IMR-90 (cell line): ENCODE results near the gene GALNT17. TPM values are rescaled to one million over a fixed set of nuclear protein-coding genes. Genes with fewer than 3 reads are reported as not detected.

ENCODE experiments used
- ATAC-seq: fragments of 200-7000 bp; cut with Tn5 transposase; 2 replicates; pipeline ENCODE4 v1.9.1; 2020; ENCODE audit warnings: low read depth, mild to moderate bottlenecking, moderate library complexity
- BruUV-seq: library from RNA; stranded (reverse); fragments of 400-500 nt; replicated peaks from 2 replicates; lab custom pipeline; 2021; lab: Mats Ljungman, UMichigan
- CTCF ChIA-PET: fragments of 300-600 bp; formaldehyde crosslinking; extraction: SDS; loops from one replicate; lab custom pipeline; 2021; ENCODE audit warnings: antibody characterized with exemption; lab: Yijun Ruan, JAX
- POLR2A ChIA-PET: fragments of 300-600 bp; sonication (Branson Sonifier 250); formaldehyde crosslinking; loops from one replicate; lab custom pipeline; 2022; ENCODE audit warnings: antibody characterized with exemption; ENCODE audit not compliant: unreplicated experiment; lab: Charles Lee
- DNase-seq: peaks from one replicate; pipeline ENCODE4 v3.0.0; 2013
- H2AFZ ChIP-seq: replicated peaks from 2 replicates; pipeline ENCODE3; 2013; ENCODE audit warnings: low read length, mild to moderate bottlenecking; ENCODE audit not compliant: poor library complexity
- H2AK5ac ChIP-seq: 2 replicates; pipeline ENCODE4 v1.6.1; 2013; ENCODE audit warnings: low read depth, low read length, inconsistent platforms
- H2AK9ac ChIP-seq: replicated peaks from 2 replicates; pipeline ENCODE3; 2013; ENCODE audit warnings: mild to moderate bottlenecking, low read depth, low read length, moderate library complexity; ENCODE audit not compliant: poor library complexity
- H2BK120ac ChIP-seq: 2 replicates; pipeline ENCODE4 v1.6.1; 2013; ENCODE audit warnings: low read depth, low read length, inconsistent platforms
- H2BK15ac ChIP-seq: 3 replicates; pipeline ENCODE4 v1.6.1; 2013; ENCODE audit warnings: low read depth, low read length, inconsistent platforms
- H2BK20ac ChIP-seq: 2 replicates; pipeline ENCODE4 v1.6.1; 2013; ENCODE audit warnings: low read depth, mild to moderate bottlenecking, inconsistent platforms, low read length, moderate library complexity
- H2BK5ac ChIP-seq: 2 replicates; pipeline ENCODE4 v1.6.1; 2013; ENCODE audit warnings: mild to moderate bottlenecking, low read depth, low read length, inconsistent platforms; ENCODE audit not compliant: poor library complexity, severe bottlenecking
- H3K14ac ChIP-seq: replicated peaks from 2 replicates; pipeline ENCODE4 v1.6.1; 2013; ENCODE audit warnings: low read depth, low read length, inconsistent platforms
- H3K18ac ChIP-seq: 2 replicates; pipeline ENCODE4 v1.6.1; 2013; ENCODE audit warnings: low read depth, low read length, control low read depth
- H3K23ac ChIP-seq: 2 replicates; pipeline ENCODE4 v1.6.1; 2013; ENCODE audit warnings: low read depth, low read length, inconsistent platforms
- H3K27ac ChIP-seq: 2 replicates; pipeline ENCODE4 v1.5.1; 2013; ENCODE audit warnings: mild to moderate bottlenecking, control low read depth, low read length; ENCODE audit not compliant: insufficient read depth
- H3K27me3 ChIP-seq: 2 replicates; pipeline ENCODE4 v1.6.1; 2013; ENCODE audit warnings: low read length; ENCODE audit not compliant: control insufficient read depth, insufficient read depth
- H3K36me3 ChIP-seq: 2 replicates; pipeline ENCODE4 v1.6.1; 2013; ENCODE audit warnings: low read length, mixed read lengths; ENCODE audit not compliant: control insufficient read depth, insufficient read depth
- H3K4ac ChIP-seq: 2 replicates; pipeline ENCODE4 v1.6.1; 2013; ENCODE audit warnings: low read depth, low read length, inconsistent platforms
- H3K4me1 ChIP-seq: 2 replicates; pipeline ENCODE4 v1.6.1; 2013; ENCODE audit warnings: low read length, mixed read lengths; ENCODE audit not compliant: control insufficient read depth, insufficient read depth
- H3K4me2 ChIP-seq: 2 replicates; pipeline ENCODE4 v1.6.1; 2013; ENCODE audit warnings: low read depth, mild to moderate bottlenecking, control low read depth, low read length, moderate library complexity
- H3K4me3 ChIP-seq: 2 replicates; pipeline ENCODE4 v1.5.1; 2013; ENCODE audit warnings: low read depth, mild to moderate bottlenecking, control low read depth, low read length, moderate library complexity; ENCODE audit not compliant: insufficient read depth
- H3K56ac ChIP-seq: 2 replicates; pipeline ENCODE4 v1.6.1; 2013; ENCODE audit warnings: low read length, inconsistent platforms; ENCODE audit not compliant: insufficient read depth; ENCODE audit errors: extremely low read depth
- H3K79me1 ChIP-seq, 2 experiments: 2 replicates each; pipeline ENCODE4 v1.6.1; 2013; ENCODE audit warnings: low read length in 2 of 2, inconsistent platforms in 1 of 2, low read depth in 1 of 2
- H3K9ac ChIP-seq: 2 replicates; pipeline ENCODE4 v1.6.1; 2013; ENCODE audit warnings: low read depth, low read length, control low read depth
- H3K9me1 ChIP-seq: 2 replicates; pipeline ENCODE4 v1.6.1; 2013; ENCODE audit warnings: low read length, inconsistent platforms; ENCODE audit not compliant: insufficient read depth
- H3K9me3 ChIP-seq: 2 replicates; pipeline ENCODE4 v1.6.1; 2013; ENCODE audit warnings: low read length; ENCODE audit not compliant: control insufficient read depth, insufficient read depth
- H4K20me1 ChIP-seq: 2 replicates; pipeline ENCODE4 v1.6.1; 2013; ENCODE audit warnings: low read length, inconsistent platforms; ENCODE audit not compliant: insufficient read depth
- H4K5ac ChIP-seq: 2 replicates; pipeline ENCODE4 v1.6.1; 2013; ENCODE audit warnings: mild to moderate bottlenecking, low read depth, low read length, control low read depth
- H4K8ac ChIP-seq, 2 experiments: 2 replicates each; pipeline ENCODE4 v1.6.1; 2013; ENCODE audit warnings: low read depth in 2 of 2, low read length in 2 of 2, control low read depth in 1 of 2, inconsistent platforms in 1 of 2
- H4K91ac ChIP-seq: 2 replicates; pipeline ENCODE4 v1.6.1; 2013; ENCODE audit warnings: low read depth, low read length, inconsistent platforms; ENCODE audit not compliant: insufficient read depth
- BHLHE40 ChIP-seq: fragments of 150-350 bp; IDR thresholded peaks from 2 replicates; pipeline ENCODE4 v1.6.1; 2016; ENCODE audit warnings: mild to moderate bottlenecking, low read depth, low read length
- CEBPB ChIP-seq: IDR thresholded peaks from 2 replicates; pipeline ENCODE4 v1.6.1; 2012; ENCODE audit warnings: low read depth, low read length, improper control_type of control experiment
- CHD1 ChIP-seq: IDR thresholded peaks from 2 replicates; pipeline ENCODE4 v1.6.1; 2012; ENCODE audit warnings: low read depth, low read length, improper control_type of control experiment
- FOS ChIP-seq: fragments of 150-350 bp; IDR thresholded peaks from 2 replicates; pipeline ENCODE4 v1.6.1; 2016; ENCODE audit warnings: low read depth, low read length
- MAFK ChIP-seq: IDR thresholded peaks from 2 replicates; pipeline ENCODE4 v1.6.1; 2012; ENCODE audit warnings: low read depth, low read length, improper control_type of control experiment
- MAZ ChIP-seq: IDR thresholded peaks from 2 replicates; pipeline ENCODE4 v1.6.1; 2012; ENCODE audit warnings: low read depth, mild to moderate bottlenecking, low read length, improper control_type of control experiment, moderate library complexity, borderline replicate concordance
- MXI1 ChIP-seq: IDR thresholded peaks from 2 replicates; pipeline ENCODE4 v1.6.1; 2012; ENCODE audit warnings: low read depth, mild to moderate bottlenecking, low read length, moderate library complexity, borderline replicate concordance
- NFE2L2 ChIP-seq: fragments of 150-350 bp; IDR thresholded peaks from 2 replicates; pipeline ENCODE4 v1.6.1; 2016; ENCODE audit warnings: low read depth, mild to moderate bottlenecking, low read length
- POLR2A ChIP-seq: IDR thresholded peaks from 2 replicates; pipeline ENCODE4 v1.6.1; 2012; ENCODE audit warnings: mild to moderate bottlenecking, low read depth, low read length
- RAD21 ChIP-seq: IDR thresholded peaks from 2 replicates; pipeline ENCODE4 v1.6.1; 2012; ENCODE audit warnings: low read length, improper control_type of control experiment
- RCOR1 ChIP-seq: IDR thresholded peaks from 2 replicates; pipeline ENCODE4 v1.6.1; 2012; ENCODE audit warnings: mild to moderate bottlenecking, low read length, improper control_type of control experiment; ENCODE audit not compliant: insufficient replicate concordance
- RFX5 ChIP-seq: IDR thresholded peaks from 2 replicates; pipeline ENCODE4 v1.8.0; 2012; ENCODE audit warnings: low read depth, mild to moderate bottlenecking, low read length, moderate library complexity
- SMC3 ChIP-seq: fragments of 150-350 bp; IDR thresholded peaks from 2 replicates; pipeline ENCODE4 v1.6.1; 2016; ENCODE audit warnings: low read depth, mild to moderate bottlenecking, antibody characterized with exemption, low read length, moderate library complexity
- WGBS, 2 experiments: methylation state at CpG; one replicate each; pipeline versions ENCODE4 v1.1.5 to v1.1.7; 2013; ENCODE audit warnings: missing lambda C conversion rate in 2 of 2; ENCODE audit not compliant: insufficient read length in 1 of 2; ENCODE audit errors: extremely low coverage in 2 of 2; 5-methylcytosine and 5-hydroxymethylcytosine counted together
- dilution Hi-C: fragments of 300-500 bp; cut with HindIII; formaldehyde crosslinking; loops from one replicate; pipeline ENCODE4 v1.14.3; 2018; ENCODE audit warnings: low sequenced_read_pairs; ENCODE audit not compliant: unreplicated experiment
- in situ Hi-C: fragments of 300-500 bp; cut with MboI; formaldehyde crosslinking; loops from 3 replicates; pipeline ENCODE4 v1.14.3; 2019; ENCODE audit warnings: low sequenced_read_pairs, inconsistent platforms, mixed read lengths
- intact Hi-C: fragments of 100-400 bp; cut with micrococcal nuclease; formaldehyde crosslinking; loops from 2 replicates; pipeline ENCODE4 v1.10.0; 2022
- polyA plus RNA-seq, 3 experiments: library from polyadenylated mRNA; depleted of rRNA; stranded (reverse); fragments of >200 nt; gene quantifications; 2 replicates each; pipeline ENCODE4 v1.2.3, GENCODE V29; 2012; ENCODE audit warnings: low replicate concordance in 1 of 3
- total RNA-seq: library from RNA; depleted of rRNA; stranded (reverse); fragments of >200 nt; gene quantifications from 2 replicates; pipeline ENCODE4 v1.2.3, GENCODE V29; 2012
- TF ChIP-seq, protein P1 (sequence below): fragments of 150-350 bp; IDR thresholded peaks from 2 replicates; pipeline ENCODE4 v1.6.1; 2017; ENCODE audit warnings: mild to moderate bottlenecking, antibody characterized with exemption, low read length, low read depth
- TF ChIP-seq, protein P2 (sequence below): fragments of 150-350 bp; IDR thresholded peaks from 2 replicates; pipeline ENCODE4 v1.6.1; 2016; ENCODE audit warnings: low read depth, mild to moderate bottlenecking, low read length, moderate library complexity, borderline replicate concordance
- TF ChIP-seq, protein P3 (sequence below): conservative IDR thresholded peaks from 2 replicates; pipeline ENCODE4 v1.5.1; 2012; ENCODE audit warnings: mild to moderate bottlenecking, low read depth, low read length, improper control_type of control experiment

The GALNT17 gene
- total and polyA plus RNA-seq, 2 of the 4 experiments (the other 2 are of a cell fraction), result not detected

DNA sequence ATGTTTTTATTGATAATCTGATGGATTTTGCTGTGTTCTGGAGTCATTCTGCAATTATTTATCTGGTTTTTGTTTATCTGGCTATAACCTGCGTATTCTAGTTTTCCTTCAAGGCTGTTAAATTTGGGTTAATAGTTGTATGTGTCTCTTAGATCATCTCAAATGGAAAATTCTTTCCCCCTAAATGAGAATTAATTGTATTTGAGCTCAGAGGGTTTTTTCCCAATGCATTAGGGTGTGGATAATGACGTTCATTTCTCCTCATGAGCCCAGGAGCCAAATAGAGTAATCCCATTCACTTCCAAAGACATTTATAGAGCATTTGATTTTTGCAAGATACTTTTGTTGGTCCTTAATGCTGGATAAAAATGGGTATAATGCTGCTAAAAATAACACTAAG, 564.6 kb downstream of the GALNT17 start:
- no peak overlapping the region for H3K56ac ChIP-seq
- dilution Hi-C loops (no loop called here), intact Hi-C loops (no loop called here), in situ Hi-C loops (no loop called here)
- H3K9ac ChIP-seq, result no peak overlapping the region
- no peaks in the 10 kb centered on the region for H3K4me1 ChIP-seq
- no peak overlapping the region for H2AFZ ChIP-seq
- no peak for ATAC-seq
- H4K8ac ChIP-seq, result no peak overlapping the region
- H3K4ac ChIP-seq, result no peak overlapping the region
- H3K79me1 ChIP-seq, result no peaks in the 10 kb centered on the region
- no peak overlapping the region for H4K91ac ChIP-seq
- H3K36me3 ChIP-seq, result no peaks in the 10 kb centered on the region
- no peak overlapping the region for H2BK20ac ChIP-seq
- no peaks in the 10 kb centered on the region for H4K20me1 ChIP-seq
- CTCF ChIA-PET, result no interaction called here
- H3K27me3 ChIP-seq, result no peaks in the 10 kb centered on the region
- no peak overlapping the region for H3K23ac ChIP-seq
- WGBS, 2 experiments, result no CpG with 5 or more reads among the region's 2 CpGs
- H2BK5ac ChIP-seq, result no peak overlapping the region
- TF ChIP-seq CHD1 (no peak), POLR2A (no peak), BHLHE40 (no peak), CEBPB (no peak), SMC3 (no peak), MAFK (no peak), FOS (no peak), RFX5 (no peak), MAZ (no peak), NFE2L2 (no peak), RAD21 (no peak), RCOR1 (no peak), MXI1 (no peak)
- TF ChIP-seq, protein P1, sequence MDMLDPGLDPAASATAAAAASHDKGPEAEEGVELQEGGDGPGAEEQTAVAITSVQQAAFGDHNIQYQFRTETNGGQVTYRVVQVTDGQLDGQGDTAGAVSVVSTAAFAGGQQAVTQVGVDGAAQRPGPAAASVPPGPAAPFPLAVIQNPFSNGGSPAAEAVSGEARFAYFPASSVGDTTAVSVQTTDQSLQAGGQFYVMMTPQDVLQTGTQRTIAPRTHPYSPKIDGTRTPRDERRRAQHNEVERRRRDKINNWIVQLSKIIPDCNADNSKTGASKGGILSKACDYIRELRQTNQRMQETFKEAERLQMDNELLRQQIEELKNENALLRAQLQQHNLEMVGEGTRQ, result no peak
- TF ChIP-seq, protein P2, sequence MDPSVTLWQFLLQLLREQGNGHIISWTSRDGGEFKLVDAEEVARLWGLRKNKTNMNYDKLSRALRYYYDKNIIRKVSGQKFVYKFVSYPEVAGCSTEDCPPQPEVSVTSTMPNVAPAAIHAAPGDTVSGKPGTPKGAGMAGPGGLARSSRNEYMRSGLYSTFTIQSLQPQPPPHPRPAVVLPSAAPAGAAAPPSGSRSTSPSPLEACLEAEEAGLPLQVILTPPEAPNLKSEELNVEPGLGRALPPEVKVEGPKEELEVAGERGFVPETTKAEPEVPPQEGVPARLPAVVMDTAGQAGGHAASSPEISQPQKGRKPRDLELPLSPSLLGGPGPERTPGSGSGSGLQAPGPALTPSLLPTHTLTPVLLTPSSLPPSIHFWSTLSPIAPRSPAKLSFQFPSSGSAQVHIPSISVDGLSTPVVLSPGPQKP, result no peak
- TF ChIP-seq, protein P3, sequence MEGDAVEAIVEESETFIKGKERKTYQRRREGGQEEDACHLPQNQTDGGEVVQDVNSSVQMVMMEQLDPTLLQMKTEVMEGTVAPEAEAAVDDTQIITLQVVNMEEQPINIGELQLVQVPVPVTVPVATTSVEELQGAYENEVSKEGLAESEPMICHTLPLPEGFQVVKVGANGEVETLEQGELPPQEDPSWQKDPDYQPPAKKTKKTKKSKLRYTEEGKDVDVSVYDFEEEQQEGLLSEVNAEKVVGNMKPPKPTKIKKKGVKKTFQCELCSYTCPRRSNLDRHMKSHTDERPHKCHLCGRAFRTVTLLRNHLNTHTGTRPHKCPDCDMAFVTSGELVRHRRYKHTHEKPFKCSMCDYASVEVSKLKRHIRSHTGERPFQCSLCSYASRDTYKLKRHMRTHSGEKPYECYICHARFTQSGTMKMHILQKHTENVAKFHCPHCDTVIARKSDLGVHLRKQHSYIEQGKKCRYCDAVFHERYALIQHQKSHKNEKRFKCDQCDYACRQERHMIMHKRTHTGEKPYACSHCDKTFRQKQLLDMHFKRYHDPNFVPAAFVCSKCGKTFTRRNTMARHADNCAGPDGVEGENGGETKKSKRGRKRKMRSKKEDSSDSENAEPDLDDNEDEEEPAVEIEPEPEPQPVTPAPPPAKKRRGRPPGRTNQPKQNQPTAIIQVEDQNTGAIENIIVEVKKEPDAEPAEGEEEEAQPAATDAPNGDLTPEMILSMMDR, result no peak
- H4K5ac ChIP-seq, result no peak overlapping the region
- H3K14ac ChIP-seq, result no peak overlapping the region
- H3K9me1 ChIP-seq, result no peaks in the 10 kb centered on the region
- H2AK9ac ChIP-seq, result no peak overlapping the region
- H3K4me2 ChIP-seq, result no peak overlapping the region
- DNase-seq, result no peak
- no peak overlapping the region for H3K18ac ChIP-seq
- H3K9me3 ChIP-seq, result 0 out of 2 replicates have a peak, but pooled peaks cover 6% of the 10 kb centered on the region
- POLR2A ChIA-PET, result no interaction called here
- H3K4me3 ChIP-seq, result no peak overlapping the region
- H3K27ac ChIP-seq, result no peak overlapping the region
- H2AK5ac ChIP-seq, result no peak overlapping the region
- no peak overlapping the region for H2BK15ac ChIP-seq
- H2BK120ac ChIP-seq, result no peak overlapping the region
- BruUV-seq, result no TSS peak
